HG03103 (cell line): ENCODE results near the gene VBP1.
A peak's percentile ranks its signal among the peaks of the same experiment; 100 is the strongest.
"Not testable (repeated sequence)": the region's sequence is repeated elsewhere in the genome, so short reads cannot be mapped to it uniquely, and the experiment has no call there.

Source experiments
- ATAC-seq: cut with Tn5 transposase; IDR thresholded peaks from one replicate; pipeline ENCODE4 v1.9.1; 2021; ENCODE audit warnings: low read depth; ENCODE audit not compliant: unreplicated experiment

The VBP1 gene

GRCh38 chrX:155262970-155263754 is 46.9 kb downstream of the VBP1 start:
- no peak for ATAC-seq

- ATAC-seq: peak; percentile 81
Observed at GRCh38 chrX:155263854-155264628, 47.8 kb downstream of the VBP1 start, which contains the start of gene RAB39B. Gene RAB39B (minus strand): TSS chrX:155264491. CDS start chrX:155264288, 203 bp downstream.

- ATAC-seq: no peak
Observed at GRCh38 chrX:155266439-155266838, 50.2 kb downstream of the VBP1 start.

- not testable (repeated sequence) for ATAC-seq
Observed at GRCh38 chrX:155267995-155268394, 51.7 kb downstream of the VBP1 start.

- ATAC-seq: no peak
Observed at GRCh38 chrX:155270969-155271368, 54.7 kb downstream of the VBP1 start.

GRCh38 chrX:155279873-155280272 is 63.6 kb downstream of the VBP1 start:
- no peak for ATAC-seq
